GM06990 (cell line): Measurements from ENCODE around the gene CAVIN1.
"Not testable (repeated sequence)": the region's sequence is repeated elsewhere in the genome, so short reads cannot be mapped to it uniquely, and the experiment has no call there.

Experiments
- DNase-seq: peaks from one replicate; pipeline ENCODE4 v3.0.0-alpha.2; 2011; ENCODE audit not compliant: insufficient read length; ENCODE audit errors: extremely low read depth
- H3K27me3 ChIP-seq: replicated peaks from 2 replicates; pipeline ENCODE4 v1.6.0; 2011; ENCODE audit warnings: low read length; ENCODE audit not compliant: control insufficient read depth, insufficient read depth
- H3K36me3 ChIP-seq: 2 replicates; pipeline ENCODE4 v1.5.1; 2011; ENCODE audit warnings: low read length; ENCODE audit not compliant: control insufficient read depth, insufficient read depth
- H3K4me3 ChIP-seq: replicated peaks from 2 replicates; pipeline ENCODE4 v1.5.1; 2011; ENCODE audit warnings: low read depth, mild to moderate bottlenecking, control low read depth, low read length
- CTCF ChIP-seq: IDR thresholded peaks from 2 replicates; pipeline ENCODE4 v1.5.1; 2011; ENCODE audit warnings: low read length, control low read depth, mild to moderate bottlenecking, inconsistent platforms; ENCODE audit not compliant: insufficient read depth, poor library complexity, severe bottlenecking

Gene CAVIN1

DNA sequence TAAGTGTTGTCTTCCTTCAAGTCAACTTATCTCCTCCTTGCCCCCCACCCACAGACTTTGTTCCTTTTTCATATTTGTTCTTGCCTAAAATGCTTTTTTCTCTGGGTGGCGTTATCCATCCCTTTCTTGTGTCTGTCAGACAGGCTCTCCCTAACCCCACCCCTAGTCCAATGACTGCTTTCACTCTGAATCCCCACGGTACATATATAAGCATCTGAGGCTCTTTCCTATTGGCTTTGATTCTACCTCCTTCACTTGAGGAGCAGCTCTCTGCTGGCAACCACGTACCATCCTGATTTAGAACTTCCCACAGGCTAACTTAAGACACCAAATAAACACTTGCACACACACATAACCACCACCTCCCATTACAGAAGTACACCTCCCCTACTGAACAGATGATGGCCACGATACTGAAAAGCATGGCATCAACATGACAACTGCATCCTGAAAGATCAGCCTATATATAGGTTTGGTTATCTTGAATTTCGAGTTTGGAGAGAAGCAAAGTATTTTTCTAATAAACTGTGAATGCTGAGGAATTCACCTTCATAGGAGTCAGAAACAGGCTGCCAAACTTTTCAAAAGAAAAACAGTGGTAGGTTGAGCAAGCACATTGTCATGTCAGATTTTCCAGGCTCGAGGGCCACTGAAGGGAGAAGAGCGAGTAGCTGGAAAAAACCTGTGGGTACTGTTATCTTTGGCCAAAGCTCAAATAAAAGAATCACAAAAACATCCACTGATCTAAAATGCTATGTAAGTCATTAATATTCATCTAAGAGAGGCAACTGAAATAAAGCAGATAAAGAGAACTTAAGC is 59.1 kb downstream of the CAVIN1 start:
- H3K36me3 ChIP-seq = no peaks in the 10 kb centered on the region
- no peak for DNase-seq
- no peaks in the 10 kb centered on the region for H3K27me3 ChIP-seq
- H3K4me3 ChIP-seq = no peak overlapping the region
- no peak for TF ChIP-seq CTCF

- no peak for TF ChIP-seq CTCF
- no peak for DNase-seq
- Histone ChIP-seq H3K36me3 (no peaks in the 10 kb centered on the region), H3K4me3 (no peak overlapping the region), H3K27me3 (no peaks in the 10 kb centered on the region)
Observed at GRCh38 chr17:42363231-42363630, 59.8 kb downstream of the CAVIN1 start.

- DNase-seq = no peak
- H3K4me3 ChIP-seq = no peak overlapping the region
- no peak for TF ChIP-seq CTCF
- H3K36me3 ChIP-seq = no peaks in the 10 kb centered on the region
- no peaks in the 10 kb centered on the region for H3K27me3 ChIP-seq
Observed at GRCh38 chr17:42362245-42362961, 60.7 kb downstream of the CAVIN1 start.

DNA sequence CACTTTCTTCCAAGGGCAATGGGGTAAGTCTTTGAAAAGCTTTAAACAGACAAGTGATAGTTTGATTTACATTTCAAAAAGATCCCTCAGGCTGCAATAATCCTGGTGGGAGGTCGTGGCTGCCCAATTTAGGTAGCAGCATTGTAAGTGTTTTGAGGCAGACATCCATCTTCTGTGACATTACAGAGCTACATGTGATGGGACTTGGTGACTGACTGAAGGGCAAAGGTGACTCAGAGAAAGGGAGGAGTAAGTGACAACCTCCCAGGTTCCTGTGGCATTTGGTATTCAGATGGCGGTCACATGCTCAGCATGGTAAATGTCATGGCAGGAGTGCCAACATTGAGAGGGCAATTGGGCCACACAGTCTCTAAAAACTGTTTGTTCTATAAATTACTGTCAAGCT is 61.3 kb downstream of the CAVIN1 start:
- no peak for TF ChIP-seq CTCF
- Histone ChIP-seq H3K4me3 (no peak overlapping the region), H3K36me3 (no peaks in the 10 kb centered on the region), H3K27me3 (no peaks in the 10 kb centered on the region)
- DNase-seq = no peak

DNA sequence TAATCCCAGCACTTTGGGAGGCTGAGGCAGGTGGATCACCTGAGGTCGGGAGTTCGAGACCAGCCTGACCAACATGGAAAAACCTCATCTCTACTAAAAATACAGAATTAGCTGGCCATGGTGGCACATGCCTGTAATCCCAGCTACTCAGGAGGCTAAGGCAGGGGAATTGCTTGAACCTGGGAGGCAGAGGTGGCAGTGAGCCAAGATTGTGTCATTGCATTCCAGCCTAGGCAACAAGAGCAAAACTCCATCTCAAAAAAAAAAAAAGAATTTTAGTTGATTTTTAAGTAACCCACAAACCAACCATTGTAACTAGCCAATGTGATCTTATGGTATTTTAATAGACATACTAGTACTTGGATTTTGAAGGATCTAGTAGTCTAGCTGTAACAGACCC is 62.7 kb downstream of the CAVIN1 start:
- not testable (repeated sequence) for DNase-seq, H3K27me3 ChIP-seq, H3K4me3 ChIP-seq, H3K36me3 ChIP-seq

- Histone ChIP-seq H3K4me3 (no peak overlapping the region), H3K27me3 (no peaks in the 10 kb centered on the region), H3K36me3 (no peaks in the 10 kb centered on the region)
- TF ChIP-seq CTCF = no peak
- no peak for DNase-seq
Observed at GRCh38 chr17:42359133-42359532, 63.9 kb downstream of the CAVIN1 start.
